ENCODE data around the gene GARNL3.

DNA sequence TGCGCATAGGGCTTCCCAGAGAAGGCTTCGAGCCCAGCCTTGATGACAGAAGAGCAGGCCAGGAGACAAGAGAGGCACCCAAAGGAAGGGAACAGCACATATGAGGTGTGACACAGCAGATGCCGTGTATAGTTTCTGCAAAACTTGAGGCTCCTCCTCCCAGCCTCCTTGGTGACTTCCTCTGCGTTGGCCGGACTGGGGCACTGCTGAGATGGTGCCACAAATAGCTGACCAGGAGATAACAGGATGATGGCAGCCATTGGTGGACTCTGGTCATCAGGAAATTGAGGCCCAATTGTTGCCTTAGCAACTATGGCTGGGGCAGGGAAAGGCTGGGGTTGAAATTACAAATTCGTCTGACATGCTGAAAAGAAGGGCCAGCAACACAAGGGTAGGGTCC lies 154.8 kb downstream of the GARNL3 start:
- TF ChIP-seq, protein P1, sequence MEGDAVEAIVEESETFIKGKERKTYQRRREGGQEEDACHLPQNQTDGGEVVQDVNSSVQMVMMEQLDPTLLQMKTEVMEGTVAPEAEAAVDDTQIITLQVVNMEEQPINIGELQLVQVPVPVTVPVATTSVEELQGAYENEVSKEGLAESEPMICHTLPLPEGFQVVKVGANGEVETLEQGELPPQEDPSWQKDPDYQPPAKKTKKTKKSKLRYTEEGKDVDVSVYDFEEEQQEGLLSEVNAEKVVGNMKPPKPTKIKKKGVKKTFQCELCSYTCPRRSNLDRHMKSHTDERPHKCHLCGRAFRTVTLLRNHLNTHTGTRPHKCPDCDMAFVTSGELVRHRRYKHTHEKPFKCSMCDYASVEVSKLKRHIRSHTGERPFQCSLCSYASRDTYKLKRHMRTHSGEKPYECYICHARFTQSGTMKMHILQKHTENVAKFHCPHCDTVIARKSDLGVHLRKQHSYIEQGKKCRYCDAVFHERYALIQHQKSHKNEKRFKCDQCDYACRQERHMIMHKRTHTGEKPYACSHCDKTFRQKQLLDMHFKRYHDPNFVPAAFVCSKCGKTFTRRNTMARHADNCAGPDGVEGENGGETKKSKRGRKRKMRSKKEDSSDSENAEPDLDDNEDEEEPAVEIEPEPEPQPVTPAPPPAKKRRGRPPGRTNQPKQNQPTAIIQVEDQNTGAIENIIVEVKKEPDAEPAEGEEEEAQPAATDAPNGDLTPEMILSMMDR (IDR thresholded peaks at IDR 0.05), result no peak
- TF ChIP-seq POLR2A (IDR thresholded peaks at IDR 0.05), result no peak
